ENCODE measurements around the gene PSMG1. TPM values are rescaled to one million over a fixed set of nuclear protein-coding genes. Genes with fewer than 3 reads are reported as not detected.

The PSMG1 gene
- polyA plus RNA-seq, 1 of the 3 experiments (the other 2 are of a cell fraction): 39.6 TPM

DNA sequence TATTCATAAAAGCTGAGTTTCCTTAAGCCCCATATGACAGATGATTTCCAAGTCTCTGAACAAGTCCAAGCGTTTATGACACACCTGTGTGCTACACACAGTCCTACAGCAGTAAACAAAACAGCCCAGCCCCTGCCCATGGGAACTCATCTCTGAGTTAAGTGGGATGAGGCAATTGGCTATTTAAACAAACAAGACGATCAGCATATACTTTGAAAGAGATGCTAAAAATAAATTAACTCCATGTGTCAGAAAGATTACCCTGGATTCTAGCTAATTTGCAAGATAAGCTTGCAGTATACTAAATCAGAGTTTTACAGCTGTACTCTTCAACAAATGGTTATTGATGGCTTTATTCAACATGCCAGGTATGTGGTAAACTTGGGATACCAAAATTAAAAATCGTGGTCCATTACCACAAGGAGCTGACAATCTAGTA is 7.0 kb downstream of the PSMG1 start:
- H3K79me2 ChIP-seq (ENCODE audit: insufficient read depth): peaks cover 23% of the 10 kb centered on the region
- H3F3A ChIP-seq (replicated peaks; ENCODE audit: insufficient read depth): peaks cover 12% of the 10 kb centered on the region
- CTCF ChIA-PET: interaction anchor here (0.6 to 5.8 kb wide), 11 partner anchors 12 to 820 kb away, joined by 3 to 28 read pairs (median 3); no protein-coding TSS in a partner anchor
- 30% methylated on average over 3 of the region's 3 CpGs for WGBS (ENCODE audit: low lambda C conversion rate)
- DNase-seq: no peak
- H4K20me1 ChIP-seq (ENCODE audit: insufficient read depth): no peaks in the 10 kb centered on the region; the same call in 1 of the 2 replicates
- POLR2A ChIA-PET: no interaction called here
- H3K9me3 ChIP-seq: no peaks in the 10 kb centered on the region
- no peak overlapping the region for H2AFZ ChIP-seq (ENCODE audit: low read depth)
- no peaks in the 10 kb centered on the region; a peak in 2 of 4 replicates for H3K4me1 ChIP-seq (ENCODE audit: control insufficient read depth in 1 of 2, insufficient read depth in 2 of 2, low read depth in 1 of 2, low read length in 1 of 2)
- no peaks in the 10 kb centered on the region for H3K27me3 ChIP-seq (ENCODE audit: insufficient read depth)
- peaks cover 53 to 64% of the 10 kb centered on the region in 2 experiments for H3K36me3 ChIP-seq (replicated peaks in 1 of 2; ENCODE audit: control insufficient read depth in 1 of 2, insufficient read depth in 2 of 2, low read length in 1 of 2)
- H3K9me2 ChIP-seq: no peaks in the 10 kb centered on the region
- H3K9ac ChIP-seq: no peak overlapping the region
- no peak overlapping the region for H3K4me2 ChIP-seq
- TF ChIP-seq, protein P1, sequence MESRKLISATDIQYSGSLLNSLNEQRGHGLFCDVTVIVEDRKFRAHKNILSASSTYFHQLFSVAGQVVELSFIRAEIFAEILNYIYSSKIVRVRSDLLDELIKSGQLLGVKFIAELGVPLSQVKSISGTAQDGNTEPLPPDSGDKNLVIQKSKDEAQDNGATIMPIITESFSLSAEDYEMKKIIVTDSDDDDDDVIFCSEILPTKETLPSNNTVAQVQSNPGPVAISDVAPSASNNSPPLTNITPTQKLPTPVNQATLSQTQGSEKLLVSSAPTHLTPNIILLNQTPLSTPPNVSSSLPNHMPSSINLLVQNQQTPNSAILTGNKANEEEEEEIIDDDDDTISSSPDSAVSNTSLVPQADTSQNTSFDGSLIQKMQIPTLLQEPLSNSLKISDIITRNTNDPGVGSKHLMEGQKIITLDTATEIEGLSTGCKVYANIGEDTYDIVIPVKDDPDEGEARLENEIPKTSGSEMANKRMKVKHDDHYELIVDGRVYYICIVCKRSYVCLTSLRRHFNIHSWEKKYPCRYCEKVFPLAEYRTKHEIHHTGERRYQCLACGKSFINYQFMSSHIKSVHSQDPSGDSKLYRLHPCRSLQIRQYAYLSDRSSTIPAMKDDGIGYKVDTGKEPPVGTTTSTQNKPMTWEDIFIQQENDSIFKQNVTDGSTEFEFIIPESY (IDR thresholded peaks at IDR 0.05; ENCODE audit: borderline replicate concordance, low read depth): no peak
- TF ChIP-seq MAX (IDR thresholded peaks at IDR 0.05; ENCODE audit: low read depth) (no peak), EP300 (IDR thresholded peaks at IDR 0.05; ENCODE audit: borderline replicate concordance in 1 of 2, low read depth in 1 of 2, low read length in 1 of 2) (no peak), RFX5 (IDR thresholded peaks at IDR 0.05; ENCODE audit: low read length) (no peak), GABPA (IDR thresholded peaks at IDR 0.05; ENCODE audit: low read depth) (no peak), FOSL2 (IDR thresholded peaks at IDR 0.05; ENCODE audit: borderline replicate concordance, low read depth) (no peak)
- no peak overlapping the region for H3K4me3 ChIP-seq (ENCODE audit: low read depth in 2 of 2, low read length in 1 of 2)
- H3K27ac ChIP-seq (ENCODE audit: low read depth in 2 of 2, low read length in 1 of 2): peak overlapping the region in 1 of 2 experiments; percentile 12; a peak in 2 of 4 replicates

- WGBS (ENCODE audit: low lambda C conversion rate): 90% methylated on average over 10 of the region's 10 CpGs
- Histone ChIP-seq H2AFZ (ENCODE audit: low read depth) (no peak overlapping the region), H4K20me1 (ENCODE audit: insufficient read depth) (no peaks in the 10 kb centered on the region; the same call in 1 of the 2 replicates), H3K36me3 (replicated peaks in 1 of 2; ENCODE audit: control insufficient read depth in 1 of 2, insufficient read depth in 2 of 2, low read length in 1 of 2) (peaks cover 53 to 65% of the 10 kb centered on the region in 2 experiments), H3K27me3 (ENCODE audit: insufficient read depth) (no peaks in the 10 kb centered on the region), H3K4me2 (no peak overlapping the region), H3K9me2 (no peaks in the 10 kb centered on the region), H3K9ac (no peak overlapping the region), H3K27ac (ENCODE audit: low read depth in 2 of 2, low read length in 1 of 2) (peak overlapping the region in 1 of 2 experiments; percentile 12; a peak in 1 of 4 replicates), H3K9me3 (no peaks in the 10 kb centered on the region), H3F3A (replicated peaks; ENCODE audit: insufficient read depth) (peaks cover 12% of the 10 kb centered on the region), H3K4me3 (ENCODE audit: low read depth in 2 of 2, low read length in 1 of 2) (no peak overlapping the region), H3K4me1 (ENCODE audit: control insufficient read depth in 1 of 2, insufficient read depth in 2 of 2, low read depth in 1 of 2, low read length in 1 of 2) (no peaks in the 10 kb centered on the region; a peak in 1 of 4 replicates), H3K79me2 (ENCODE audit: insufficient read depth) (peaks cover 16% of the 10 kb centered on the region)
- no peak for TF ChIP-seq GATA2 (CRISPR knock-in tag; IDR thresholded peaks at IDR 0.05)
- no peak for TF ChIP-seq SIN3A (IDR thresholded peaks at IDR 0.05; ENCODE audit: borderline replicate concordance, low read depth, low read length)
- no peak for TF ChIP-seq TCF12 (IDR thresholded peaks at IDR 0.05)
- TF ChIP-seq, protein P1 (IDR thresholded peaks at IDR 0.05; ENCODE audit: borderline replicate concordance, low read depth): no peak
- TF ChIP-seq NRF1 (IDR thresholded peaks at IDR 0.05; ENCODE audit: low read depth, low read length): no peak
- no peak for TF ChIP-seq FOSL2 (IDR thresholded peaks at IDR 0.05; ENCODE audit: borderline replicate concordance, low read depth)
- TF ChIP-seq POLR2AphosphoS5 (IDR thresholded peaks at IDR 0.05; ENCODE audit: low read depth, low read length): no peak
- no peak for TF ChIP-seq YY1 (IDR thresholded peaks at IDR 0.05; ENCODE audit: low read depth)
- TF ChIP-seq MEF2A (IDR thresholded peaks at IDR 0.05; ENCODE audit: borderline replicate concordance, low read depth): no peak
- CTCF ChIA-PET: interaction anchor here (0.6 to 5.8 kb wide), 5 partner anchors 14 to 441 kb away, joined by 3 to 28 read pairs (median 4); no protein-coding TSS in a partner anchor
- POLR2A ChIA-PET: no interaction called here
- no peak for DNase-seq
Observed at GRCh38 chr21:39175665-39176064, 7.6 kb downstream of the PSMG1 start.

All from SK-N-SH (cell line).